H1 (cell line): ENCODE results near the gene CCDC174. TPM values are rescaled to one million over a fixed set of nuclear protein-coding genes. Genes with fewer than 3 reads are reported as not detected.

ENCODE experiments used
- CTCF ChIA-PET: fragments of 300-600 bp; sonication (Branson Sonifier 250); formaldehyde crosslinking; loops from one replicate; lab custom pipeline; 2021; ENCODE audit not compliant: partially characterized antibody; lab: Charles Lee
- POLR2A ChIA-PET: fragments of 300-600 bp; sonication (Branson Sonifier 250); formaldehyde crosslinking; loops from one replicate; lab custom pipeline; 2021; ENCODE audit warnings: inconsistent platforms; ENCODE audit not compliant: partially characterized antibody; lab: Charles Lee
- DNase-seq, 2 experiments: peaks; one replicate each; pipeline versions ENCODE4 v3.0.0 to v3.0.0-alpha.2; 2010 to 2022; ENCODE audit warnings: low spot score in 2 of 2, low read depth in 1 of 2, mixed read lengths in 1 of 2
- FAIRE-seq: peaks from 2 replicates; lab custom pipeline; 2011; peaks lifted over from hg19 to GRCh38; lab: Jason Lieb, UNC
- H2AFZ ChIP-seq: 2 replicates; pipeline ENCODE4 v1.8.1; 2012; ENCODE audit warnings: low read length, inconsistent platforms
- H2AK5ac ChIP-seq: 2 replicates; pipeline ENCODE4 v1.6.1; 2013; ENCODE audit warnings: low read depth, low read length
- H2BK120ac ChIP-seq: replicated peaks from 2 replicates; pipeline ENCODE3; 2013; ENCODE audit warnings: low read depth, low read length, inconsistent platforms
- H2BK12ac ChIP-seq: 2 replicates; pipeline ENCODE4 v1.6.1; 2013; ENCODE audit warnings: low read depth, low read length
- H2BK15ac ChIP-seq: 2 replicates; pipeline ENCODE4 v1.6.1; 2013; ENCODE audit warnings: low read length
- H2BK20ac ChIP-seq: 2 replicates; pipeline ENCODE4 v1.6.1; 2013; ENCODE audit warnings: low read length
- H2BK5ac ChIP-seq: 2 replicates; pipeline ENCODE4 v1.6.1; 2013; ENCODE audit warnings: low read depth, low read length
- H3K14ac ChIP-seq: 2 replicates; pipeline ENCODE4 v1.6.1; 2013; ENCODE audit warnings: inconsistent platforms; ENCODE audit not compliant: insufficient read length
- H3K18ac ChIP-seq: 2 replicates; pipeline ENCODE4 v1.6.1; 2013; ENCODE audit warnings: low read length; ENCODE audit errors: extremely low read depth
- H3K23ac ChIP-seq: 2 replicates; pipeline ENCODE4 v1.6.1; 2013; ENCODE audit warnings: inconsistent platforms; ENCODE audit not compliant: insufficient read length
- H3K23me2 ChIP-seq: 2 replicates; pipeline ENCODE4 v1.6.1; 2013; ENCODE audit warnings: low read depth, low read length
- H3K27ac ChIP-seq: 2 replicates; pipeline ENCODE4 v1.6.1; 2011; ENCODE audit warnings: low read depth, low read length, inconsistent platforms
- H3K27me3 ChIP-seq, 4 experiments: replicated peaks in 1 of 4; 1 replicate in 1 of 4; 2 replicates in 3 of 4; pipeline versions ENCODE4 v1.6.1 to v1.8.1; 2011 to 2013; ENCODE audit warnings: low read length in 3 of 4, mild to moderate bottlenecking in 3 of 4, inconsistent platforms in 2 of 4, mixed read lengths in 2 of 4, moderate library complexity in 1 of 4; ENCODE audit not compliant: control insufficient read depth in 3 of 4, insufficient read depth in 3 of 4; ENCODE audit errors: extremely low read depth in 1 of 4
- H3K36me3 ChIP-seq, 4 experiments: 2 replicates each; pipeline versions ENCODE4 v1.6.1 to v1.8.1; 2011 to 2013; ENCODE audit warnings: mild to moderate bottlenecking in 4 of 4, low read length in 3 of 4, moderate library complexity in 2 of 4, control low read depth in 1 of 4, inconsistent platforms in 1 of 4; ENCODE audit not compliant: insufficient read depth in 4 of 4, control insufficient read depth in 2 of 4
- H3K4ac ChIP-seq: replicated peaks from 2 replicates; pipeline ENCODE3; 2013; ENCODE audit warnings: low read length, low read depth, mixed read lengths, inconsistent platforms; ENCODE audit not compliant: insufficient read length
- H3K4me1 ChIP-seq, 4 experiments: replicated peaks in 1 of 4; 1 replicate in 1 of 4; 2 replicates in 3 of 4; pipeline versions ENCODE4 v1.6.1 to v1.8.1; 2011 to 2013; ENCODE audit warnings: low read length in 3 of 4, inconsistent platforms in 2 of 4, mixed read lengths in 1 of 4; ENCODE audit not compliant: insufficient read depth in 4 of 4, control insufficient read depth in 3 of 4
- H3K4me2 ChIP-seq, 2 experiments: 2 replicates each; pipeline versions ENCODE4 v1.6.1 to v1.8.1; 2011 to 2013; ENCODE audit warnings: low read depth in 2 of 2, low read length in 2 of 2, control low read depth in 1 of 2, inconsistent platforms in 1 of 2, mild to moderate bottlenecking in 1 of 2; ENCODE audit not compliant: insufficient read depth in 1 of 2
- H3K4me3 ChIP-seq, 4 experiments: fragments of 200-600, 300-600 bp in 1 of 4; sonication (generic), shearing (Covaris generic), sonication (Bioruptor Twin) in 1 of 4; 2 replicates each; pipeline versions ENCODE4 v1.5.1 to v1.8.1; 2011 to 2016; ENCODE audit warnings: low read length in 4 of 4, low read depth in 3 of 4, control low read depth in 2 of 4, inconsistent platforms in 2 of 4, mild to moderate bottlenecking in 2 of 4, mixed read lengths in 1 of 4, moderate library complexity in 1 of 4; ENCODE audit not compliant: insufficient read depth in 2 of 4; ENCODE audit errors: extremely low read depth in 1 of 4
- H3K56ac ChIP-seq: replicated peaks from 2 replicates; pipeline ENCODE3; 2013; ENCODE audit warnings: low read depth, mild to moderate bottlenecking, mixed read lengths, low read length, inconsistent platforms; ENCODE audit not compliant: insufficient read length
- H3K79me1 ChIP-seq: 2 replicates; pipeline ENCODE4 v1.6.1; 2013; ENCODE audit warnings: low read depth, low read length, control low read depth
- H3K79me2 ChIP-seq, 2 experiments: 2 replicates each; pipeline versions ENCODE4 v1.6.1 to v1.8.1; 2012 to 2013; ENCODE audit warnings: low read length in 2 of 2, mild to moderate bottlenecking in 2 of 2, inconsistent platforms in 1 of 2; ENCODE audit not compliant: insufficient read depth in 2 of 2, control insufficient read depth in 1 of 2
- H3K9ac ChIP-seq, 4 experiments: replicated peaks in 1 of 4; 1 replicate in 1 of 4; 2 replicates in 3 of 4; pipeline versions ENCODE4 v1.6.1 to v1.8.1; 2011 to 2013; ENCODE audit warnings: low read depth in 3 of 4, low read length in 3 of 4, control low read depth in 2 of 4, mild to moderate bottlenecking in 2 of 4, moderate library complexity in 2 of 4, inconsistent platforms in 1 of 4; ENCODE audit errors: extremely low read depth in 1 of 4
- H3K9me3 ChIP-seq, 2 experiments: 2 replicates each; pipeline versions ENCODE4 v1.6.1 to v1.8.1; 2012 to 2013; ENCODE audit warnings: mild to moderate bottlenecking in 2 of 2, moderate library complexity in 2 of 2, control low read depth in 1 of 2, inconsistent platforms in 1 of 2, low read depth in 1 of 2, low read length in 1 of 2, mixed read lengths in 1 of 2; ENCODE audit not compliant: insufficient read depth in 2 of 2
- H4K20me1 ChIP-seq, 2 experiments: replicated peaks in 1 of 2; 2 replicates each; pipeline versions ENCODE3 to v1.8.1; 2011 to 2013; ENCODE audit warnings: inconsistent platforms in 2 of 2, low read length in 2 of 2, mild to moderate bottlenecking in 1 of 2; ENCODE audit not compliant: insufficient read depth in 2 of 2, control insufficient read depth in 1 of 2
- H4K5ac ChIP-seq: 2 replicates; pipeline ENCODE4 v1.6.1; 2013; ENCODE audit warnings: low read length, low read depth, mixed read lengths, inconsistent platforms; ENCODE audit not compliant: insufficient read length
- H4K8ac ChIP-seq: 2 replicates; pipeline ENCODE4 v1.8.0; 2013; ENCODE audit warnings: mild to moderate bottlenecking, moderate library complexity, low read length, inconsistent platforms; ENCODE audit not compliant: insufficient read depth; ENCODE audit errors: extremely low read depth
- H4K91ac ChIP-seq: replicated peaks from 2 replicates; pipeline ENCODE3; 2013; ENCODE audit warnings: low read length, mixed read lengths, inconsistent platforms; ENCODE audit not compliant: insufficient read length
- CREB1 ChIP-seq: IDR thresholded peaks from 2 replicates; pipeline ENCODE4 v1.6.1; 2012; ENCODE audit warnings: inconsistent platforms
- PHF8 ChIP-seq: fragments of 200-600 bp; sonication (generic); conservative IDR thresholded peaks from 2 replicates; pipeline ENCODE4 v1.7.1; 2012; ENCODE audit warnings: low read depth, mild to moderate bottlenecking, inconsistent platforms, low read length, moderate library complexity
- WGBS, 2 experiments: shearing (Covaris generic) in 1 of 2; methylation state at CpG; one replicate each; pipeline versions ENCODE4 v1.1.6 to v1.1.7; 2013 to 2015; ENCODE audit warnings: low lambda C conversion rate in 2 of 2, mixed read lengths in 2 of 2, inconsistent platforms in 1 of 2, low coverage in 1 of 2, missing lambda C conversion rate in 1 of 2; ENCODE audit not compliant: insufficient replicate concordance in 2 of 2, insufficient coverage in 1 of 2, insufficient read length in 1 of 2; ENCODE audit errors: extremely low coverage in 1 of 2, missing lambda C conversion rate in 1 of 2; 5-methylcytosine and 5-hydroxymethylcytosine counted together
- polyA plus RNA-seq, 7 experiments: library from polyadenylated mRNA; depleted of rRNA in 3 of 7; stranded (reverse) in 5 of 7; unstranded in 2 of 7; fragments of >200 nt in 5 of 7; fragments of 200-250 nt in 2 of 7; gene quantifications; 1 replicate in 5 of 7; 2 replicates in 1 of 7; 4 replicates in 1 of 7; pipeline versions ENCODE4 v1.2.1 to v1.2.3, GENCODE V29; 2011 to 2013; ENCODE audit warnings: missing spikeins in 2 of 7, mixed read lengths in 2 of 7
- total RNA-seq: library from RNA; stranded (reverse); fragmentation: NEBNext Ultra II Directional; extraction: Animal tissue kit (Norgen Biotek cat#: 25700); gene quantifications from 2 replicates; pipeline ENCODE4 v1.2.1, GENCODE V29; 2021

Gene CCDC174
- total and polyA plus RNA-seq, 2 of the 8 experiments (the other 6 are each of a cell fraction or from before 2014, with no cell fraction given): 3.5 to 11.9 TPM

DNA sequence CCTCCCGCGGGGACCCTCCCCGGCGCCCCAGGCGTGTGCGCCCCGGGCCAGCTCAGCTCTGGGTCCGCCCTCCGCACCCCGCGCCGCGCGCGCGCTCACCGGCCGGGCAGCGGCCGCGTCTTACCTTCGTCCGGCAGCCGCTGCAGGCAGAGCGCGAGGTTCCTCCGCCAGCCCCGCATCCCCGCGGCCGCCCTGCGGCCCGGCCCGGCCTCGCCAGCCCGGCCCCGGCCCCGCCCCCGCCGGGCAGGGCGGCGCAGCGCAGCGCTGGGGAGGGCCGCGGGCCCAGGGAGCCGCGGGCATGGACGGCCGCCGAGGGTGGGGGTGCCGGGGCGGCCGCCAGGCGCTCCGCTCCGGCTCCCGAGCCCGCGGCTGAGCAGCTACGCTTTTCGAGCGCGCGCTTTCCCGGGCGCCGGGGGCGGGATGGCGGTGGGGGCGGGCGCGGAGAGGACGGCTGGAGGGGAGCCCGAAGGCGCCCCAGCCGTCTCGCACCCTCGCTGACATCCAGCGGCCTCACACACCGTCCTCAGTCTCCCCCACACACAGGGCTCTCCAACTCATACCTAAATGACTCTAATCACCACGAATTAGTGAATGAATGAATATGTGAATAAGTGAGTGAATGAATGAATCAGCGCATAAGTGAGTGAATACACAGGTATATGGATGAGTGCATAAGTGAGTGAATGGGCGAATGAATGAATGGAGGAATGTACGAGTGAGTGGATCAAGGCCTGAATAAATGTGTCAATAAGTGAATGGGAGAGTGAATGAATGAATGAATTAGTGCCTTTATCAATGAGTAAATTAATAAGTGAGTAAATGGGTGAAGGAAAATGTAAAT lies 48.5 kb upstream of the CCDC174 start:
- POLR2A ChIA-PET: interaction anchor here (2.2 kb wide), 1 partner anchor 89 kb away, joined by 4 read pairs; no protein-coding TSS in a partner anchor
- DNase-seq: no peak

More for the DNA sequence above, 48.5 kb upstream of the CCDC174 start:
- no peak overlapping the region for H2BK15ac ChIP-seq
- no peaks in the 10 kb centered on the region for H3K9me3 ChIP-seq
- H3K23ac ChIP-seq: no peak overlapping the region
- CTCF ChIA-PET: interaction anchor here (0.8 to 1.8 kb wide), 6 partner anchors 14 to 106 kb away, joined by 3 to 7 read pairs (median 4); no protein-coding TSS in a partner anchor
- peaks cover 9% of the 10 kb centered on the region; the same call in 1 of the 2 replicates for H3K23me2 ChIP-seq
- peak overlapping the region; percentile 48 to 93 for H3K4me2 ChIP-seq
- H3K4me3 ChIP-seq: peak overlapping the region; percentile 45 to 73 (median 52)
- peaks cover 0 to 14% (median 10%) of the 10 kb centered on the region in 4 experiments; a peak in 5 of 7 replicates for H3K27me3 ChIP-seq
- 0 out of 8 replicates have a peak, but pooled peaks cover 0 to 2% (median 0%) of the 10 kb centered on the region in 4 experiments for H3K36me3 ChIP-seq
- H2BK120ac ChIP-seq: no peak overlapping the region
- H3K56ac ChIP-seq: no peak overlapping the region
- peak overlapping the region in 1 of 4 experiments; percentile 62; a peak in 1 of 7 replicates for H3K9ac ChIP-seq
- H3K4ac ChIP-seq: no peak overlapping the region
- H2BK5ac ChIP-seq: no peak overlapping the region
- H3K79me1 ChIP-seq: peaks cover 1% of the 10 kb centered on the region; the same call in 1 of the 2 replicates
- no peak overlapping the region for H3K14ac ChIP-seq
- H3K79me2 ChIP-seq: no peaks in the 10 kb centered on the region
- H3K18ac ChIP-seq: no peak overlapping the region
- TF ChIP-seq PHF8: 0 out of 2 replicates have a peak, but pooled peaks have one; percentile 9
- TF ChIP-seq CREB1: no peak
- TF ChIP-seq, all 59 proteins: peak for 1
- Histone ChIP-seq H3K27ac (no peak overlapping the region), H4K8ac (peak overlapping the region; percentile 42), H2AK5ac (no peak overlapping the region), H2BK20ac (no peak overlapping the region), H4K20me1 (peaks cover 0 to 8% of the 10 kb centered on the region in 2 experiments), H3K4me1 (peaks cover 0 to 12% (median 9%) of the 10 kb centered on the region in 4 experiments; a peak in 6 of 7 replicates), H2AFZ (no peak overlapping the region), H4K91ac (no peak overlapping the region), H4K5ac (no peak overlapping the region), H2BK12ac (no peak overlapping the region)
- no peak for FAIRE-seq
- 44% methylated on average over 7 of the region's 85 CpGs; no CpG with 5 or more reads in 1 of the 2 experiments for WGBS, 2 experiments
